Airway epithelial cell (primary cell): ENCODE measurements around the gene SLITRK2. TPM values are rescaled to one million over a fixed set of nuclear protein-coding genes. Genes with fewer than 3 reads are reported as not detected.

ENCODE experiments used
- total RNA-seq: library from RNA; depleted of rRNA; stranded (reverse); fragments of >200 nt; gene quantifications from 2 replicates; pipeline ENCODE4 v1.2.3, GENCODE V29; 2015

Gene SLITRK2
- total RNA-seq = not detected in 2 replicates

DNA sequence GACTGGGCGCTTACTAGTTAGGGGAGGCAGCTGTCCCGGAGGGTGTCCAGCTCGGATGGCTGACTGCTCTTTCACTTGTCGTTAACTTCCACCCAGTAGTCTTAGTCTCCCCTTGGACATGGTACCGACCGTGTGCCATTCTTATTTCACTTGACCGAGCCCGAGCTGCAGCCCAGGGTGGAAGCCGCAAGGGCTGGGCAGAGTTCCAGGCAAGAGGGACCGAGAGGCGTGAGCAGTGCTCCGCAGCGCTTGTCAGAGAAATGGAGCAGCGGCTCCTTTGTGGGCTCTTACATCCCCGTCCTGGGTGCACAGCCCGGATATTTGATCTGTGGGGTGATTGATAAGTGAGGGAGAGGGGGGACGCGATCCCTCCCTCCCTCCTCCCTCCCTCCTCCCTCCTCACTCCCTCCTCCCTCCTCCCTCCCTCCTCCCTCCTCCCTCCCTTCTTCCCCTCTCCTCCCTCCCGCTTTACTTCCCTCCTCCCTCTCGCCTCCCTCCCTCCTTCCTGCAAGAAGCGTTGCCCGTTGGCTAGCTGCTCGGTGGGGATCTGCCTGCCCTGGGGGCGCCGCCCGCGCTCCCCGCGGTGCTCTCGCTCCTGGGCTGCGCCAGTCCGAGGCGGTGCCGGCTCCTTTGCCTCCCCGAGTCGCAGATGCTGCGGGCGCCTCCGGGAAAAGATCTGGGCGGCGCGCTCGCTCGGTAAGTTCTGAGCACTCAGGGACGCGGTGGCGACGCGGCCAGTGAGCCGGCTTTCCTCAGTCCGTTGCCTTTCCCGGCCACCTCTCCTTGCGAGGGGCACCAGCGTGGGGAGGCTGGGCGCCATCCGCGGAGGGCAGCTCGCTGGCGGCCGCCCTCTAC lies at the start of gene SLITRK2:
SLITRK2 (plus strand) TSS at position 499 of the 855 bp plus-strand sequence. CDS start 4,597 bp downstream, outside the sequence.

